Measurements from ENCODE around the gene PSKH1.
"Not testable (repeated sequence)": the region's sequence is repeated elsewhere in the genome, so short reads cannot be mapped to it uniquely, and the experiment has no call there.

PSKH1 gene

DNA sequence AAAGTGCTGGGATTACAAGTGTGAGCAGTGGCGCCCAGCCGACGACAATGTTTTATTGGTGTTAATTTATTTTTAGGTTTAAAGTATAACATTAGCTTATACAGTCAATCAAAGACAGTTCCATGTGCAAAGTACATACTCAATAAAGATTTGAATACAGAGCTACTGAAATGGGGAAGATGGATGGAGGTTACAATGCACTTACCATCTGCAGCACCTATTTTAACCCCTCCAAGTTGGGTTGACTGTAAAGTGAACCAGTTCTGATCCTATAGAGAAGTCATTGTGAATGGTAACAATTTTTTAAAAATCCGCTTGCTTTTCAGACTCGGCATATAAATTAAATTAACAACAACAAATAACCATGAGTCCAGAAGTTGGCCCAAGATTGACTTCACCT lies 679 bp upstream of the PSKH1 start:
- DNase-seq, result no peak

DNA sequence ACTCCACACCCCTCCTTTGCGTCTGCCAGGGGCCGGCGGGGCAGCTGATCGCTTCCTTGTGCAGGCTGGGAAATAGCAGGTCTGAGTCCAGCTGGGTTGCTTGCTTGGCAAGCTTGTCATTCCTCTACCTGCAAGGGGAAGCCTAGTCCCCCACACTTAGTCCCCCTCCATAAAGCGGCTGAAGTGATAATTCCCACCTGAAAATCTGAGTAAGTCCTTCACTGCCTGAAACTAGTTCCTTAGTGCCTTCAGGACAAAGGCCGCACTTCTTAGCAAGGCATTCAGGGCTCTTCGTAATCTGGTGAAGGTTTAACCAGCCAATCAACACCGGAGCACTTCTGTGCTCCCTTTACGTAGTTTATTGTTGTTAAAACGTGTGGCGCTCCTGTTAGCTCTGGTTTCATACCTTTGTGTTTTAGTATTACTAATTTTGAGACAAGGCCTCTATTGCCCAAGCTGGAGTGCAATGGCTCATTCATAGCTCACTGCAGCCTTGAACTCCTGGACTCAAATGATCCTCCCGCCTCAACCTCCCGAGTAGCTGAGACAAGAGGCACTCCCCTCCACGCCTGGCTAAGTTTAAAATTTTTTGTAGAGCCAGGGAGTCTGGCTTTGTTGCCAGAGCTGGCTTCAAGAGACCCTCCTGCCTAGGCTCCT lies 817 bp downstream of the PSKH1 start:
- DNase-seq, result no peak

DNA sequence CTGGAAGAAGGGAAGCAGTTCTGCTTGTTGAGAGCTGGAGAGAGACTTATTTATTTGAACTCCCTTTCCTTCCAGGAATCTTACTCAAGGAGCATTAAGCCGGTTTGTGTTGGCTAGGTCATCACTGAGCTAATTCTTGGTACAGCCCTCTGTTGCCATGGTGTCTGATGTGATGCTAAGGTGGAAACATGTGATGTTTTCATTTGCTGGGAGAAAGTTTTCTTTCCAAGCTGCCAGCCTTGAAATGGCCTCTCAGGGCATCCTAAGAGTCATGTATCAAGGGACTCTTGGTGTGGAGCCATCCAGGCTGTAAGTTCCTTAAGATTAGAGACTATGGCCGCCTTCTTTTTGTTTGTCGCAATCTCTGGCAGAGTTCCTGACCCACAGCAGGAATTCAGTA lies 4.2 kb downstream of the PSKH1 start:
- DNase-seq, result no peak

DNA sequence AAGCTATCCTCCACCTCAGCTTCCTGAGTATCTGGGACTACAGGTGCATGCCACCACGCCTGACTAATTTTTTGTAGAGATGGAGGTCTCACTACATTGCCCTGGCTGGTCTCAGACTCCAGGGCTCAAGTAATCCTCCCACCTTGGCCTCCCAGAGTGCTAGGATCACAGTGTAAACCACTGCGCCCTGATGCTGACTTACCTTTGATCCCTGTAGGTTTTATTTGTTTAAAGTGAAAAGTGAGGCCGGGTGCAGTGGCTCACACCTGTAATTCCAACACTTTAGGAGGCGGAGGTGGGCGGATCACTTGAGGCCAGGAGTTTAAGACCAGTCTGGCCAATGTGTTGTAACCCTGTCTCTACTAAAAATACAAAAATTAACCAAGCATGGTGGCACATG lies 8.7 kb downstream of the PSKH1 start:
- no peak for DNase-seq

DNA sequence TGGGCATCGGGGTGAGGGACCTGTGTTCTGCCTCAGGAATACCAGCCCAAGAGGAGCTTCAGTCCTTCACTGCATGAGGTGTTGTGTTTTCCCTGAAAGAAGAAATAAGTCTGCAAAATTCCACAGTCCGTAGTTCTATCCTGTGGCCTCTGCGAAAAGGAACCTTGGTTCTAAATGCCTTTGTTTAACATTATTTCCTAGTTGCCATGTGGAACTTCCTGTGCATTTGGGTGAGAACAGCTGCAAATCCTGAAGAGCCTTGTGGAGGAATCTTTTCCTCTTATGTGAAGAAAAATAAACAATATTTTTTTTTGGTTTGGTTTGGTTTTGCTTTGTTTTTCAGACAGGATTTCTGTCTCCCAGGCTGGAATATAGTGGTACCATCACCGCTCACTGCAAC lies 9.8 kb downstream of the PSKH1 start:
- DNase-seq, result no peak

DNA sequence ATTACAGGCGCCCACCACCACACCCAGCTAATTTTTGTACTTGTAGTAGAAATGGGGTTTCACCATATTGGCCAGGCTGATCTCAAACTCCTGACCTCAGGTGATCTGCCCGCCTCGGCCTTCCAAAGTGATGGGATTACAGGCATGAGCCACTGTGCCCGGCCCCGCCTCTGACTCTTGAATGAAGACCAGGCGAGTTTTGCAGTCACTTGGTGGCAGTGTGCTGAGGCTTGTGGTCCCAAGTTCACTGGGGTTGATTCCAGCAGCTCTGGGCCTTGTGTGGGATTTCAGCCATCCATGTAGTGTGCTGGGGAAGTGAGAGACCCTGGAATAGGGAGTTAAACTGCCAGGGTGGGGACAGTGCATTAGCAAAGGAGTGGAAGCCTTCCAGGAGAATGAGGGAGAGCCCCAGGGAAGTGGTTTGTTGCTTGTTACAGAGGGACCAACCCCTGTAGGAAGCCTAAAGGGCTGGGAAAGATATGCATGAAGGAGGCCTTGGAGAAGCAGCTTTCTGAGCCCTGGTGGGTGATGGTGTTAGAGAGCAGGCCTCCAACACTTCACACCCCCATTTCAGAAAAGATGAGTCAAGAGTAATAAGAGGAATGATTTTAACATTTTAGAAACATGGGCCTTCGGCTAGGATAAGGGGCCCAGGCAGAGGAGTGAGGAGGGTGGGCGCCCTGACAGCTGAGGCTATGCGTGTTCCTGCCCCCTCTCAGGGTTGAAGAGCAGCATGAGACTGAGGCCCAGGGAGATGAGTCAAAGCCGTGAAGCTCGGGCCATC lies 14.5 kb downstream of the PSKH1 start:
- no peak for DNase-seq

DNA sequence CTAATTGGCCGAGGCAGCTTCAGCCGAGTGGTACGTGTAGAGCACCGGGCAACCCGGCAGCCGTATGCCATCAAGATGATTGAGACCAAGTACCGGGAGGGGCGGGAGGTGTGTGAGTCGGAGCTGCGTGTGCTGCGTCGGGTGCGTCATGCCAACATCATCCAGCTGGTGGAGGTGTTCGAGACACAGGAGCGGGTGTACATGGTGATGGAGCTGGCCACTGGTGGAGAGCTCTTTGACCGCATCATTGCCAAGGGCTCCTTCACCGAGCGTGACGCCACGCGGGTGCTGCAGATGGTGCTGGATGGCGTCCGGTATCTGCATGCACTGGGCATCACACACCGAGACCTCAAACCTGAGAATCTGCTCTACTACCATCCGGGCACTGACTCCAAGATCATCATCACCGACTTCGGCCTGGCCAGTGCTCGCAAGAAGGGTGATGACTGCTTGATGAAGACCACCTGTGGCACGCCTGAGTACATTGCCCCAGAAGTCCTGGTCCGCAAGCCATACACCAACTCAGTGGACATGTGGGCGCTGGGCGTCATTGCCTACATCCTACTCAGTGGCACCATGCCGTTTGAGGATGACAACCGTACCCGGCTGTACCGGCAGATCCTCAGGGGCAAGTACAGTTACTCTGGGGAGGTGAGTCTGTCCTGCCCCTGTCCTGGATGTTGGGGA lies 16.1 kb downstream of the PSKH1 start:
- DNase-seq, result no peak

DNA sequence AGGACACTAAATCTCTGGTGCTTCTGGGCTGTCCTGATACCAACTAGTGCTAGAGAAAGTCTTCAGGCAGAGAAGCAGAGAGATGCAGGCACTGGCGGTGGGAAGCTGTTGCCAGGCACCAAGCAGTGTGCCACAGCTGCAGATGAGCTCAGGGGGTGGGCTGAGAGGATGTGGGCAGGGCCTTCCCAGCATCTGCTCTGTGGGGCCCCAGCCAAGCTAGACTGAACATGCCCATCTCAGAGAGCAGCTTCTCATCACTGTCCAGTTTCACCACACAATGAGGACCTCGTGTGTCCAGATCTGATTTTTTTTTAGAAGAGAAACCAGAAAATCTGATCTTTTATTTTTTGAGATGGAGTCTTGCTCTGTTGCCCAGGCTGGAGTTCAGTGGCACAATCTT lies 17.1 kb downstream of the PSKH1 start:
- no peak for DNase-seq

DNA sequence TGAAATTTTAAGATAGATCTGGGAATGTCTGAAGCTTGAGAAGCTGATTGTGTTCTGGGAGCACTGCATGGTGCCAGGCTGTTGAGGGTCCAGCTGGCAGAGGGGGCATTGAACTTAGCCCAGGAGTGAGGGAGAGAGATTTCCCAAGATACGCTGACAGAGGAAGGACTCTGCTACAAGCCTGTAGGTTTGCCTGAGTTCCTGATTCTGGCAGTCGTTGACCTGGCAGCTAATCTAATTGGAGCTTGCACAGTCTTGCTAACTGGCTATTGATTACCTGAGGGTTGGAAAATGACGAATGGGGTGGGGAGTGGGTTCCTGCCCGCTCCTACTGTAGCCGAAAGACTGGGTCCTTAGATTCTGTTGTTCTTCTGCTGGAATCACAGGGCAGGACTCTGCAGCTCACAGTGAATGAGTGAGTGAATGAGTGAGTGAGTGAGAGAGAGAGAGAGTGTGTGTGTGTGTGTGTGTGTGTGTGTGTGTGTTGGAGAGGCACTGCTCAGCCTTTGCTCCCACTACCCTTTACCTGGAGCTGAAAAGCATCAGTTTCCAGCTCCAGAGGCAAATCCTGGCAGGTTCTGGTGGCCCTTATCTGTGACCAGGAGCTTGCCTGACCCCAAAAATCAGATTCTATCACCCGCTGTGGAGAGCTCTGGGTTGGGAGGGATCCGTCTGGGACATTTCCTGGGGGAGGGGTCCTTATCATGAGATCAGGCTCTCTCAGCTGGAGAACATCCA lies 21.9 kb downstream of the PSKH1 start:
- no peak for DNase-seq

DNA sequence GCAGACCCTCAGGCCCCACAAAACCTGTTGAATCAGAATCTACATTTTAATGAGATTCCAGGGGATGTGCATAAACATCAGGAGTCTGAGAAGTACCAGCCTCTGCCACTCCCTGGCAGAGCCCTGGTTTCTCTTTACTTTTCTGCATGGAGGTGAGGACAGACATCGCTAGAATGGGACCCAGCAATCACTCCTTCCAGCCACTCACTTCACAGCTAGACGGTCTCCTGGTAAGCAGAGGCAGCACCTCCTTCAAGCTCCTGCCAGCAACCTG lies 22.4 kb downstream of the PSKH1 start:
- DNase-seq, result not testable (repeated sequence)

DNA sequence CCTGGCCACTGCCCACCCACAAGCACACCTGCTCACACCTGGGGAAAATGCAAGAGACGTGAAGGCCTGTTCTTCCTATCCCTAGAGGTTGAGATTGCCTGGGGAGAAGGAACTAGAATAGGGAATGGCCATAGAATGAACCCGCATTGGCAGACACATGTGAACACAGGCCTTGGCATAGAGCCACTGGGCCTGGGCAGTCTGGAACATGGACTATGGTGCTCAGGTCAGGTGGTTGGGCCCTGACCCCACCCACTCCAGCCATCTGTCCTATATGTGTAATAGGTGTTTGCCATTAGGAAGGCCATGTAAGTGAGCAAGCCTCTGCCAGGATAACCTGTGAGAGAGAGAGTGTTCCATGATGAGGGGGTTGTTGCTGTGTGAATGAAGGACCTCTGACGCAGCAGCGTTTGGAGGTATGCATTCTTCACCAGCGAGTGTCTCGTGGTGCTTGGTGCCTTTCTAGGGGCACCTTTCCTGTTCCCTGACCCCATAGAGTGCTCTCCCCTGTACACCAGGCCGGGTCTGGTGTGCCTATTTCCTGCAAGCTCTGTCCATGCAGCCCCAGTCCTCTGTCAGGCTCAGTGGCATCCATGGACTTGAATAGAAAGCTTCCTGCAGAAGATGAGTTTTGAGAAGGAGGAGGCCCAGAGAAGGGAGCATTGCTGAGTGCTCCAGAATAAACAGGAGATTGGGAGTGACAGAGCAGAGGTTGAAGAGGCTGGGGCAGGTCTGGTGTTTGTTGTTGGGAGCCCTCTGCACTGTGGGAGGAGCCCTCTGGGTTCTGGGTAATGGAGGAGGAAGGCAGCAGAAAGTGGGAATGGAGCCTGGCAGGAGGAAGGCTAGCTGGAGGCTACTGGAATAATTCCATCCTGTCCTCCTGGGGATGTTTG lies 23.0 kb downstream of the PSKH1 start:
- DNase-seq, result no peak

DNA sequence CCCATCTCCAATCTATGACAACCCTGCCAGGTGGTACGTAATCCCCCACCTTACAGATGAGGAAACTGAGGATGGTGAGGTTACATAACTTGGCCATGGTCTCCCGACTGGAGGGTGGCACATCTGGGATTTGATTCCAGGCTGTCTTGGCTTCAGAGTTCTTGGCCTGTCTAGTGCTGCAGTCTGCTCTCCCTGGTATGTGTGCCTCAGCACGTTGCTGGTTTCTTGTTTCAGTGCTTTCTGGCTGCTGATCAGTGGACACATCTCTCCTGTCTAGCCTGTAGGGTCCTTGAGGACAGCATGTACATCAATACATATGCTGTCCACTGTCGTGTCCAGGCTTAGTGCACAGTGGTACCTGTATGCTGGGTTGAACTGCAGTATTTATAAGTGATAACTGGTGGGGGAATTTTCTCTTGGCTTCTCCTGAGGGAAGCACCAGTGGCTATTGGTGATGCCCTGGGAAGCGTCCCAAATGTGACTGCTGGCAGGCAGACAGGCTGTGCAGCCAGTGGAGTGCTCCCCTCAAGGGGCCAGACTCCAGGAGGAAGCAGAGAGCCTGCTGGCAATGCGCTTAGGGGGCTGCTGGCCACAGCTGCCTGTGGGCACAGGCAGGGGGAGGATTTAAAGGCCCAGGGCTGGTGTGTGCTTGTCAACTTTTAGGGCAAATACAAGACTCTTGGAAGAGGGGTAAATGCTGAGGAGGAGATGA lies 24.2 kb downstream of the PSKH1 start:
- DNase-seq, result peak; percentile 24 to 55

DNA sequence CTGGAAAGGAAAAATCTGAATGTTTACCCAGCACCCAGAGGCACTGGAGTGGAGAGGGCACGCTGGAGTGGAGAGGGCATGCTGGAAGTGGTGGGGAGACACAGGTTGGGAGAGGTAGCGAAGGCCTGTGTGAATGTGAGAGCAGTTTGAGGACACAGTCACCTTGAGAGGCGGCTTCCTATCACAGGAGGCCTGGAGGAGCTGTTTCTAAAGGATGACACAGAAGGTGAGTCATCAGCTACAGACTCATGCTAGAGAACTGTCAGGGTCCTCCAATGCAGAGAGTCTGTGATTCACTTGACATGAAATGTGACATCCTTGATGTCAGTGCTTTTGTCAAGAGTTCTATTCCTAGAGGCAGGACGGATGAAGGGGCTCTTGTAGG lies 24.8 kb downstream of the PSKH1 start:
- no peak for DNase-seq

DNA sequence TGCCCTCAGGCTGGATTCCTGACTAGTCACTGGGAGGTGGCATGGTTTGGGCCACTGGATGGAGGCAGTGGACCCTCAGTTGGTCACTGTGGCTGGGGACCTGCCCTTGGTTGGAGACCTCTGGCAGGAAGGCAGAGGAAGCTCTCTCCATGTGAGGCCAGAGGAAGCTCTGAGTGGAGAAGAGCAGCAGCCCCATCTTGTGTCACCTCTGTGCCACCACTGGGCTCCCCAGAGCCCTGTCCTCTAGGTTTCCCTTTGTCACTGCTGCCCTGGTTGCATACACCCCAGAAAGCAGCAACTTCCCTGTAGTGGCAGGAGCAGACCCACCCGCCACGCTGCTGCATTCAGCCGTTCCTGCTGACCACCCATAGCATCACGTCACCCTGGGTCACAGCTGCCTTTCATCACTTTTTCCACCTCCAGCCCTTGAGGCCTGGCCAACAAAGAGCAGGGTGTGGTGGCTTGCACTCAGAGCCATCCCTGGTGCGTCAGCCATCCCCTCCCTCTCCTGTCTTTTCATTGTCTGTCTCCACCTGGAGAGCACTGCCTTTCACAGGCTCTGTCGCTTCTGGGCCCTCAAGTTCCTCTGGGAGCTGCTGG lies 26.7 kb downstream of the PSKH1 start:
- no peak for DNase-seq

DNA sequence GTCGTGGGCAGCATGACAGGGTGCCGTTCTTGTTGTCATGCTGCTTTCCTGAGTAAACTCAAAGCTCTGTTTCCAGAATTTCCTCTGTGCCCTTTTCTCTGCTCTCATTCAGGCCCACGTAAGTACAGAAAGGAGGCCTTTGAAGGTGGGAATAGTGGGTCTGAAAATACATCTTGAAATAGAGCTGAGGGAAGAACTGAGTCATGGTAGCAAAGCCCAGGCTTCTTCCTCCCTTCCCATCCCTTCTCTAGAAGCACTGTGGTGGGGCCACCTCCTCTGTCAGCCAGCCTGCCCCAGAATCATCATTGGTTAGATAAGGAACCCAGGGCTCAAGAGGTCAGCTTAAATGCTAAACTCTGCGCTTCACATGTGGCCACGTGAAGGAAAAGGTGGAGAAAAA lies 29.2 kb downstream of the PSKH1 start:
- no peak for DNase-seq

DNA sequence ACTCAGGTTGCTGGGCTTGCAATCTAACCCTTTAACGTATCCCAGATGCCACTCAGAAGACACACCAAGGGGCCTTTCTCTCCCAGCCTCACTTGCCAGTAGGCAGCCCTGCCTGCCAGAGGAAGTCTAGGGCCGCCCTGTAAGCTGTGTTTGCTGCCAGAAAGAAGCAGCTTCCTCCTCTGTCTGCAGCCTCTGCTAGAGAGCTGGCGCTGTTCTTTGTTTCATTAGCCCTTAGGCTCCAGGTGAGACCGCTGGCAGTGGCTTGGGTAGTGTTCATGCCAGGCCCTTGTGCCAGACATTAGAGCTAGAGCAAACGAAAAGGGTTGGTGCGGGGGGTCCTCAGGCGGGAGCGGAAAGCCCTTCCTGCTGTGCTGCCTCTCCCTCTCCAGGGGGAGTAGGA lies 29.7 kb downstream of the PSKH1 start:
- peak in 1 of 2 experiments; percentile 27 for DNase-seq

DNA sequence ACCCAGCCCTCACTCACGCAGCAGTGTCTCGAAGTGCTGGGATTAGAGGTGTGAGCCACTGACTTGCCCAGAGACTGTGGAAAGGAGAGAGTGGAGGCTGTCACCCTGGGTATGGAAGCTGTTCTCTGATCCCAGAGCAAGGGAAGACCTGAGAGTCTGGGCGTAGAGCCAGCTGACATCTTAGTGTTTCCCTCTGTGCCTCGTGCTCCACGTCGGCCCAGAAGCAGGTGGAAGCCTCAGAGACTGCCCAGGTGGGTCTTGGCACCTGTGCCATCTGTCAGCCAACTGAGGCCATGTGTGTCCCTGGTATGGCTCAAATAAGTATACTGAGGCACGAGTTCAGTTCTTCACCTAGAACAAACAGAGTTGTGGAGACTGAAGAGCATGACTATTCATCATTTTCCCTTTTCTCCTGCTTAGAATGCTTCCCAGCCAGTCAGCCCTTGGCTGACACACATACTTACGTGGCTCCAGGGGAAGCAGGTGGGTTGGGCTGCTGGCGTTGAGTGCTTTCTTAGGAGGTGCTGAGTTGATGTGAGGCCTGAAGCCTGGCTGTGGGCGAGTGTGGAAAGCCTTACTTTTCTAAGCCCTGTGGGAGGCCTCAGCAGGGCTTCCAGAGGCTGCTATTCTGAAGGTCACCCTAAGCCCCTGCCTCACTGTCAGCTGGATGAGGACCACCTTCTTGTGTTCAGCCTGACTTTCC lies 30.5 kb downstream of the PSKH1 start:
- DNase-seq, result no peak

DNA sequence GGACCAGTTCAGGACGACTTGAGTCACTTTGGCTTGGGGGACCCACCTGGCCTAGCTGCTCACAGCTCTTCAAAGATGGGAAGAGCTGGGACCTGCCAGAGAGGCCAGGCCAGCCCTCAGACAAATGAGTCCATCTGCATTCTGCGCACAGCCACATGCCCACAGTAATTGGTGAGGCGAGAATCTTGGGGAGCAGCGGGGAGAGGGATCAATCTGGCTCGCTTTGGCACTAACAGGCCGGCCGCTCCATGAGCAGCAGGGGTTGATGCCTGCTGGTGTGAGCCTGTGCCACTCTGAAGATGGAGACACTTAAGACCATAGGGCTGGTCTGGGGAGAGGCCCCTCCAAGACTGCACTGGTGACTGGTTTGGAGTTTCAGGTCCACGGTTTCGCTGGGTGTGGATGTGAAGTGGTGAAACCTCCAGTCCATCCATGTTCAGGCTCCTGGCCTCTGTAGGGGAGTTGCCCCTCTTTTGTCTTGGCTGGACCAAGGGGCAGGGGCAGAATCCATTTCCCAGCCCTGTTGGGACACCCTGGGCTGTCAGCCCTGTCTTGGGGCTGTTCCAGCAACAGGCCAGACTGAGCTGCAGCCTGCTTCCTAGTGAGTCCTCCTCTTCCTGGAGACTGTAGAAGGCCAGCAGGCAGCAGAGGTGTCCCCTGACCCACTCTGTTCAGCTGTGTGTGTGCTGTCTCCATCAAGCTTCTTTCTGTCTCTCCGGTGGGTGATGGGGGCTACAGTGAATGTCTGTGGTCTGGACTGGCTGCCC lies 31.3 kb downstream of the PSKH1 start:
- DNase-seq, result no peak

DNA sequence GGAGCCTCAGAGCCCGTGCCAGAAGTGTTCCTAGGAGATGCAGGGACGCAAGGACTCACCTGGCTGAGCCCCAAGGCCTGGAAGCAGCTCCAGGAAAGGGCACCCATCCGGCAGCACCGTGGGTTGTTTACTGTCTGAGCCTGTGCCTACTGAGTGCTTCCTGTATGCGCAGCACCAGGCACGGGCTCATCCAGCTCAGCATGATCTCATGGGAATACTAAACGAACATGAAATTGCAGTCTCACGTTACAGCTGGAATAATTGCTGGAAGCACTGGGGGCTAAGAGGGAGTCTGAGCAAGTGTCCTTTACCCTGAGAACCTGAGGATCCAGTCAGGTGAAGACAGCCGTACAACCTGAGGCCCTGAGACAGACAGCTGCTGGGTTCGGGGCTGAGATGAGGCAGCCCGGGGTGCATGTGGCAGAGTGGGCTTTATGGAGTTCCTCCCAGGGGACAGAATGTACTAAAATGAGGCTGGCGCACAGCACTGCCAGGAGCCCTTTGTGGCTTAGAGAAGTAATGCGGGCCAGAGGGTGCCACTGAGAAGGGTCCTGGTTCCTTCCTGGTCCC lies 33.2 kb downstream of the PSKH1 start:
- no peak for DNase-seq

Data from NCI-H446 (cell line).